Measurements from ENCODE around the gene BYSL.
A peak's percentile ranks its signal among the peaks of the same experiment; 100 is the strongest.

Gene BYSL

DNA sequence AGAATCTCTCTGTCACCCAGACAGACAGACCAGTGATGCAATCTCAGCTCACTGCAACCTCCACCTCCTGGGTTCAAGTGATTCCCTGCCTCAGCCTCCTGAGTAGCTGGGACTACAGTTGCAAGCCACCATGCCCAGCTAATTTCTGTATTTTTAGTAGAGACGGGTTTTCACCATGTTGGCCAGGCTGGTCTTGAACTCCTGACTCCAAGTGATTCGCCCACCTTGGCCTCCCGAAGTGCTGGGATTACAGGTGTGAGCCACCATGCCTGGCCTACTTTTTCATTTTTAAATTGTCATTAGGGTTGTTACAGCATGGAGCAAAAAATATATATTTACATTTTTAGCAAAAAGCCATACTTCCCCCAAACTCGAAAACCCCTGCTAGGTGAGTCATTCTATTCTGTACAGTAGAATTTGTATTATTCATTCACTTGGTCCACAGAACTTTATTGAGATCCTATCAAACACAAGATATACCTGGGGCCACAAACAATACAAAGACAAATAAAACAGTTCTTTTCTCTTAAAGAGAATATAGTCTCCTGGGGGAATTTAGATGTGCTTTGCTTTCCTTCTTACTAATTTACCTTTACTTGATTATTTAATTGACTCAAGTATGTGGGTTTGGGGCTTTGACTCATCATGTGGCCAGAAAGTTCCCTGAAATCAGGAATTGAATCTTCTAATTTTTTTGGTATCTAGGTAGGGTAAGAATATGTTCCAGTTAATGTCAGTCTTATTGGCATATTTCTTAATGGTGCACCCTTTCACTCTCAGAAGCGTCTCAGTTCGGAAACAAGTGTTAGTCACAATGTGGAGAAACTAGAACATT, 36.9 kb downstream of the BYSL start:
- Histone ChIP-seq H3K27me3 (ENCODE audit: control insufficient read depth in 5 of 5, insufficient read depth in 4 of 5, low read length in 5 of 5) (no peaks in the 10 kb centered on the region), H3K9me3 (ENCODE audit: control insufficient read depth in 5 of 5, low read length in 5 of 5) (no peaks in the 10 kb centered on the region), H3K9ac (ENCODE audit: low read length in 5 of 5) (no peak overlapping the region), H3K4me1 (ENCODE audit: control insufficient read depth in 5 of 5, insufficient read depth in 5 of 5, low read length in 5 of 5) (no peaks in the 10 kb centered on the region), H3K36me3 (ENCODE audit: control insufficient read depth in 5 of 5, insufficient read depth in 5 of 5, low read length in 5 of 5) (no peaks in the 10 kb centered on the region), H3K4me3 (ENCODE audit: low read depth in 1 of 5, low read length in 5 of 5) (no peak overlapping the region), H3K27ac (ENCODE audit: low read depth, low read length) (no peak overlapping the region)

DNA sequence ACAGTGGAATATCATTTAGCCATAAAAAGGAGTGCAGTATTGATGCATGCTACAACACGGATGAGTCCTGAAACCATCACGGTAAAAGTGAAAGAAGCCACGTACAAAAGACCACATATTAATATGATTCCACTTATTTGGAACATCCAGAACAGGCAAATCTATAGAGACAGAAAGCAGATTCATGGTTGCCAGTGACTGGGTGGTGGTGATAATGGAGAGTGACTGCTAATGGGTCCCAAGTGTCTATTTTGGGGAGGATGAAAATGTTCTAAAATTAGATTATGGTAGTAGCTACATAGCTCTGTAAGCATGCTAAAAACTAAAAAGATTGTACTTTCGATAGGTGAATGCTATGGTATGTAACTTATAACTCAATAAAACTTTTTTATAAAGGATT, 38.7 kb downstream of the BYSL start:
- no peaks in the 10 kb centered on the region for H3K9me3 ChIP-seq (ENCODE audit: control insufficient read depth in 5 of 5, low read length in 5 of 5)
- H3K4me1 ChIP-seq (ENCODE audit: control insufficient read depth in 5 of 5, insufficient read depth in 5 of 5, low read length in 5 of 5), result no peaks in the 10 kb centered on the region
- H3K27ac ChIP-seq (ENCODE audit: low read depth, low read length), result no peak overlapping the region
- H3K9ac ChIP-seq (ENCODE audit: low read length in 5 of 5), result no peak overlapping the region
- H3K36me3 ChIP-seq (ENCODE audit: control insufficient read depth in 5 of 5, insufficient read depth in 5 of 5, low read length in 5 of 5), result no peaks in the 10 kb centered on the region
- no peak overlapping the region for H3K4me3 ChIP-seq (ENCODE audit: low read depth in 1 of 5, low read length in 5 of 5)
- no peaks in the 10 kb centered on the region for H3K27me3 ChIP-seq (ENCODE audit: control insufficient read depth in 5 of 5, insufficient read depth in 4 of 5, low read length in 5 of 5)

DNA sequence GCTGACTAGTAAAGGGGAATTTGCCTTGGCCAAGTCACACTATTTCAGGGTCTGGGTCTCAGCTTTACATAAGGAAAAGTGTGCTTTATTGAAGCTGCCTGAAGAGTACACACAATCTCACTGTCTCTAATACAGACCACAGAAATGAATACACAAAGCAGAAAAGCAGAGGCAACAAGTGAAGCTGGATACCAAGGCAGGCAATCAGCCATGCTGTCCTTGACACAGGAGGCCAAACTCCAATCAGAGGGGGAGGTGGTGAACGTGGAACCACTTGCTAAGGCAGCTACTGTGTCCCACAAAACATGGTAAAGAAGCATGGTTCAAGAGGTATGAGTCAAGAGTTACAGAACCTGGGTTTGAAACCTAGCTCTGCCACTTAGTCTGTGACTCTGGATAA, 42.1 kb downstream of the BYSL start:
- Histone ChIP-seq H3K27ac (ENCODE audit: low read depth, low read length) (no peak overlapping the region), H3K4me3 (ENCODE audit: low read depth in 1 of 5, low read length in 5 of 5) (no peak overlapping the region), H3K36me3 (ENCODE audit: control insufficient read depth in 5 of 5, insufficient read depth in 5 of 5, low read length in 5 of 5) (no peaks in the 10 kb centered on the region), H3K4me1 (ENCODE audit: control insufficient read depth in 5 of 5, insufficient read depth in 5 of 5, low read length in 5 of 5) (peaks cover 0 to 4% (median 0%) of the 10 kb centered on the region in 5 donors), H3K9me3 (ENCODE audit: control insufficient read depth in 5 of 5, low read length in 5 of 5) (no peaks in the 10 kb centered on the region), H3K27me3 (ENCODE audit: control insufficient read depth in 5 of 5, insufficient read depth in 4 of 5, low read length in 5 of 5) (no peaks in the 10 kb centered on the region), H3K9ac (ENCODE audit: low read length in 5 of 5) (no peak overlapping the region)

DNA sequence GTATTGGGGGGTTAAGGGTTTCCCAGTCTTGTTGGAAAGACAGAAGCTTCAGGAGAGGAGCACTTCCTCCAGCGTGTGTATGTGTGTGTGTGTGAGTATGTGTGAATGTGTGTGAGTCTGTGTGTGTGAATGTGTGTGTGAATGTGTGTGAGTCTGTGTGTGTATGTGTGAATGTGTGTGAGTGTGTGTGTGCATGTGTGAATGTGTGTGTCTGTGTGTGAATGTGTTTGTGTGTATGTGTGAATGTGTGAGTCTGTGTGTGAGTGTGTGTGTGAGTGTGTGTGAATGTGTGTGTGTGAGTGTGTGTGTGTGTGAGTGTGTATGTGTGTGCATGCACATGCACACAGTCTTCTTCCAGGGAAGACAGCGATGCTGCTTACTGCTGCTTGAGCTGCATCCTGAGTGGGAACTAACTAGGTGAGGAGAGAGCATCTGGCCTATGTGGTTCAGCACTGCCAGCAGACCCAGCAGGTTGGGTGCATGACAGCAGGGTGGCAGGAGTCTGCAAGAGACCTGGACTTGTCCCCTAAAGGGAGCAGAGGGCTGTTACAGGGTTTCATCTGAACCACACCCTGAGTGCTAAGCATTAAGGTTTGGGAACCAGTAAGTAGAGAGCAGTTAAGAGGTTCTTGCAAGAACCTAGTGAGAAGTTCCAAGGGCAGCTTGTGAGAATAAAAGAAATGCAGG, 43.0 kb downstream of the BYSL start:
- no peak overlapping the region for H3K27ac ChIP-seq (ENCODE audit: low read depth, low read length)
- H3K4me3 ChIP-seq (ENCODE audit: low read depth in 1 of 5, low read length in 5 of 5), result no peak overlapping the region
- no peaks in the 10 kb centered on the region for H3K27me3 ChIP-seq (ENCODE audit: control insufficient read depth in 5 of 5, insufficient read depth in 4 of 5, low read length in 5 of 5)
- no peak overlapping the region for H3K9ac ChIP-seq (ENCODE audit: low read length in 5 of 5)
- no peaks in the 10 kb centered on the region for H3K9me3 ChIP-seq (ENCODE audit: control insufficient read depth in 5 of 5, low read length in 5 of 5)
- H3K4me1 ChIP-seq (ENCODE audit: control insufficient read depth in 5 of 5, insufficient read depth in 5 of 5, low read length in 5 of 5), result peaks cover 0 to 4% (median 0%) of the 10 kb centered on the region in 5 donors
- no peaks in the 10 kb centered on the region for H3K36me3 ChIP-seq (ENCODE audit: control insufficient read depth in 5 of 5, insufficient read depth in 5 of 5, low read length in 5 of 5)

DNA sequence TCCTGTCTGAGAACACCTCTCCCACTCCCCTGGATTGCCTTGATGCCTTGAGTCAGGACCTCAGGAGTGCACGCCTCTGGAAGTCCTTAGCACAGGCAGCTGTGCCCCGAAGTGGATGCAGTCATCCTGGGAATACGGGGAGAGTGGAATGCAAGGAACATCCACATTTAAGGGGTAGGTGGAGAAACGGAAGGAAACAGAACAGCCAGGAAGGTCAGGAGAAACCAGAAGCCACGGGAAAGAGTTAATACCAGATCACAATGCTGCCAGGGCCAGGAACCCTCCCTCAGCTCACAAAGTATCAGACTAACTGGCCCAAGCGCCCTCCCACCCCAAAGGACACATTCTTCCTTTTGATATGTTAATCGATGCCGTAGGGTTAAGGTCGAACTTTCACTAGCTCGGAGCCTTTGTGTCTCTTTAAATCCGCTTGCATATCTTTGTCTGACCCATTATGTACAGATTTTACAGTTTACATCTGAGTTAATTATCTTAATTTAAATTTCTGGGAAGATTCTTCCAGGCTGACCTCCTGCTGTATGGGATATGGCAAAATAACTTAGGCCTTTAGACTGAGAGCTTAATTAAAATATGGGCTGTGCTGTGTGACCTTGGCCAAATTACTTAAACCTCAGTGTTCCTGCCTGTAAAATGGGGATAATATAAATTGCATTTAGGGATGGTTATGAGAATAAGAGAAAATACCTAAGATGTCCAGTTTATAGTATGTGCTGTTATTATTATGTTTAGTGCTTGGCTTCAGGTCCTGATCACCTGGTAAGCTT, 44.3 kb downstream of the BYSL start:
- no peaks in the 10 kb centered on the region for H3K9me3 ChIP-seq (ENCODE audit: control insufficient read depth in 5 of 5, low read length in 5 of 5)
- H3K4me1 ChIP-seq (ENCODE audit: control insufficient read depth in 5 of 5, insufficient read depth in 5 of 5, low read length in 5 of 5), result peaks cover 0 to 11% (median 4%) of the 10 kb centered on the region in 5 donors
- peak overlapping the region in 1 of 5 donors; percentile 51 for H3K9ac ChIP-seq (ENCODE audit: low read length in 5 of 5)
- H3K36me3 ChIP-seq (ENCODE audit: control insufficient read depth in 5 of 5, insufficient read depth in 5 of 5, low read length in 5 of 5), result no peaks in the 10 kb centered on the region
- H3K27me3 ChIP-seq (ENCODE audit: control insufficient read depth in 5 of 5, insufficient read depth in 4 of 5, low read length in 5 of 5), result no peaks in the 10 kb centered on the region
- no peak overlapping the region for H3K4me3 ChIP-seq (ENCODE audit: low read depth in 1 of 5, low read length in 5 of 5)
- H3K27ac ChIP-seq (ENCODE audit: low read depth, low read length), result no peak overlapping the region

DNA sequence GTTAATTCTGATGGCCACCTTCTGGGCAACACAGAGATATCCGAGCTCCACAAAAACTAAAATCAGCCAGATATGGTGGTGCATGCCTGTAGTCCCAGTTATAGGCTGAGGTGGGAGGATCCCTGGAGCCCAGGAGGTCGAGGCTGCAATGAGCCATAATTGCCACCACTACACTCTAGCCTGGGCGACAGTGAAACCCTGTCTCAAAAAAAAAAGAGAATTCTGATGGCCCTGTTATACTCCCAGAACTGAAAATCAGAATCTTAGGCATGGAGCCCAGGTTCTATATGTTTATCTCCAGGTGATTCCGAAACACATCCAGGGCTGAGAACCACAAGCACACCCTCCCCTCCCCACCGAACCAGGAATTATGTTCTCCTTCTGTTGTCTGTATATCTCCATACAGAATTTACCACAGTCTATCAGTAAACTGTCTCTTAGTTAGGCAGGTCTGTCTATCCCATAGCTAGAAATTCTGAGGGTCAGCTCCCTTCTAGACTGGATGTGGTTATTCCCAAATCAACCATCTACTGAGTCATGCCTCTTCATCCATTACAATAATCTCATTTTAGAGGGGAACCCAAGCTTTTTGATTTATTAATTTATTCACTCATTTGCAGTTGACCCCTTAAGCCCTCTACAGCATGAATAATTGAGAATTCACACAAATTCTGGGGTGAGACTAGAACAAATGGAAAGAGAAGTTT, 45.1 kb downstream of the BYSL start:
- Histone ChIP-seq H3K4me3 (ENCODE audit: low read depth in 1 of 5, low read length in 5 of 5) (no peak overlapping the region), H3K36me3 (ENCODE audit: control insufficient read depth in 5 of 5, insufficient read depth in 5 of 5, low read length in 5 of 5) (no peaks in the 10 kb centered on the region), H3K9me3 (ENCODE audit: control insufficient read depth in 5 of 5, low read length in 5 of 5) (no peaks in the 10 kb centered on the region), H3K27me3 (ENCODE audit: control insufficient read depth in 5 of 5, insufficient read depth in 4 of 5, low read length in 5 of 5) (no peaks in the 10 kb centered on the region), H3K9ac (ENCODE audit: low read length in 5 of 5) (no peak overlapping the region), H3K27ac (ENCODE audit: low read depth, low read length) (no peak overlapping the region), H3K4me1 (ENCODE audit: control insufficient read depth in 5 of 5, insufficient read depth in 5 of 5, low read length in 5 of 5) (peaks cover 0 to 13% (median 8%) of the 10 kb centered on the region in 5 donors)

DNA sequence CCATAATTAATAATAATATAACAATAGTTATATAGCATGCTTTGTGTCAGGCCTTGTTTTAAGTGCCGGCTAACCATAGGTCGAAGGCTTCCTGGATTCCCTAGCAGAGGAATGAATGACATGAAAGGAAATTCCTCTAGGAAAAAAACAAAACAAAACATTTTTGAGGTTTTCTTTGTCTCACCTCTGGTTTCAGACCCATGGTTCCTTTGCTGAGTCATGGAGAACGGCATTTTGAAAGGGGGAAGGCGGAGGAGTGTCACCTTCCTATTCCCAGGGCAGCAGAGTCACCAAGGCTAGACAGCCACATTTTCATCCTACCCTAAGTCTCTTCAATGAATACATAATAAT, 45.6 kb downstream of the BYSL start:
- H3K4me1 ChIP-seq (ENCODE audit: control insufficient read depth in 5 of 5, insufficient read depth in 5 of 5, low read length in 5 of 5), result peaks cover 0 to 13% (median 8%) of the 10 kb centered on the region in 5 donors
- no peak overlapping the region for H3K4me3 ChIP-seq (ENCODE audit: low read depth in 1 of 5, low read length in 5 of 5)
- no peak overlapping the region for H3K9ac ChIP-seq (ENCODE audit: low read length in 5 of 5)
- H3K27ac ChIP-seq (ENCODE audit: low read depth, low read length), result no peak overlapping the region
- no peaks in the 10 kb centered on the region for H3K27me3 ChIP-seq (ENCODE audit: control insufficient read depth in 5 of 5, insufficient read depth in 4 of 5, low read length in 5 of 5)
- no peaks in the 10 kb centered on the region for H3K9me3 ChIP-seq (ENCODE audit: control insufficient read depth in 5 of 5, low read length in 5 of 5)
- no peaks in the 10 kb centered on the region for H3K36me3 ChIP-seq (ENCODE audit: control insufficient read depth in 5 of 5, insufficient read depth in 5 of 5, low read length in 5 of 5)

DNA sequence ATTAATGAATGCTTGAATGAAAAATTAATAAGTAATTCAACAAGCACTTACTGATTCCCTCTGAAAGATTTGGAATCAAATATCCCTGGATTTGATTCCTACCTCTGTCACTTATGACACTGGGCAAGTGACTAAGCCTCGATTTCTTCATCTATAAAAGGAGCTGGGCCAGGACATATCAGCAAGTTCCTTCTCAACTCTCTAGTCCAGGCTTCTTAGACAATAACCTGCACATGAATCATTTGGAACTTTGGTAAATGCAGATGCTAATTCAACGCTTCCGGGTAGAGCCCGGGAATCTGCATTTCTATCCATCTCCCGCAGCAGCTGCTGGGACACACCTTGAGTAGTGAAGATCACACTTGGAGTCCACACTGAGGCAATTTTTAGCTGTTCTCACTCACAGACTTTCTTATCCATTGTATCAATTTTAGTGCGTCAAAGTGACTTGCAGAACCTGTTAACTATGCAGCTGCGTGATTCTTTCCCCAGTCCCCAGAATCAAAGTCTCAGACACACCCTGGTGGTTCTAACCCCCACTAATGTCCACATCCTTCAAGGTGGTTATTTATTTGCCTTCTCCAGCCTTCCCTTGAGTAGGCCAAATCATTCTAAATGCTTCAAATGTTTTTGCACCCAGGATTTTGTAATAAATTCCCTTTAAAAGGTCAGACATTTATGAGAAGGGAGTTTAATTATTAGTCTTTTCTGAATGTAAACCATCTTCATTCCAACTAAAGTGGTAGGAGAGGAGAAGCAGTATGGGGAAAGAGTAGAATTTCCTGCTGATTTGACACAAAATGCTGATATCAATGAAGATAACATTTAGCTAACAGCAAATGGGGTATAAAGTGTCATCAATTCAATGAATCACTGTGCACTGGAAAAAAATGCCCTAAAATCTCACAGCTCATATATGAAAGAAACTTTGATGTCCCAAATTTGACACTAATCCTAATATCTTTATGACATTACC, 46.3 kb downstream of the BYSL start:
- Histone ChIP-seq H3K4me3 (ENCODE audit: low read depth in 1 of 5, low read length in 5 of 5) (no peak overlapping the region), H3K36me3 (ENCODE audit: control insufficient read depth in 5 of 5, insufficient read depth in 5 of 5, low read length in 5 of 5) (no peaks in the 10 kb centered on the region), H3K9me3 (ENCODE audit: control insufficient read depth in 5 of 5, low read length in 5 of 5) (no peaks in the 10 kb centered on the region), H3K4me1 (ENCODE audit: control insufficient read depth in 5 of 5, insufficient read depth in 5 of 5, low read length in 5 of 5) (peaks cover 0 to 13% (median 8%) of the 10 kb centered on the region in 5 donors), H3K9ac (ENCODE audit: low read length in 5 of 5) (no peak overlapping the region), H3K27me3 (ENCODE audit: control insufficient read depth in 5 of 5, insufficient read depth in 4 of 5, low read length in 5 of 5) (no peaks in the 10 kb centered on the region), H3K27ac (ENCODE audit: low read depth, low read length) (no peak overlapping the region)

DNA sequence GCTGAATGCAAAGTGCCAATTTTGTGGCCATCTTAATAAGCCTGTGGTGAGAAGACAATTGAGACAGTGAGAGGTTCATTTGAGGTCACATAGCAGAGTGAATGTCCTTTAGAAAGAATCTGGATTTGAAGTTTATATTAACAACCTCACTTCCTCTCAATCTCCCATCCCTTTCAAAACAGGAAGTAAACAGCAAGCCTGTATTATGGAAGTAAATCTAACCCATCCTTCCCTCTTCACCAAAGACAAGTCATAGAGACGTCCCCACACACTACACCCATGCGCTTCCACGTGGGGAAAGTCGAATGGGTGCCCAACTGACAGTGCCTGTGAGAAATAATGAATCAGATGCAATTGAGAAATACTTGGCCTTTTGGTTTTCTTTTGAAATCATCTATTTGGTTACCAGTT, 49.1 kb downstream of the BYSL start:
- Histone ChIP-seq H3K27ac (ENCODE audit: low read depth, low read length) (no peak overlapping the region), H3K4me1 (ENCODE audit: control insufficient read depth in 5 of 5, insufficient read depth in 5 of 5, low read length in 5 of 5) (peaks cover 0 to 11% (median 8%) of the 10 kb centered on the region in 5 donors), H3K36me3 (ENCODE audit: control insufficient read depth in 5 of 5, insufficient read depth in 5 of 5, low read length in 5 of 5) (no peaks in the 10 kb centered on the region)

More for the DNA sequence above, 49.1 kb downstream of the BYSL start:
- Histone ChIP-seq H3K9ac (ENCODE audit: low read length in 5 of 5) (no peak overlapping the region), H3K9me3 (ENCODE audit: control insufficient read depth in 5 of 5, low read length in 5 of 5) (no peaks in the 10 kb centered on the region), H3K4me3 (ENCODE audit: low read depth in 1 of 5, low read length in 5 of 5) (no peak overlapping the region), H3K27me3 (ENCODE audit: control insufficient read depth in 5 of 5, insufficient read depth in 4 of 5, low read length in 5 of 5) (no peaks in the 10 kb centered on the region)

Data from subcutaneous abdominal adipose tissue (tissue), 5 donors.